NCI-H128 (cell line): ENCODE results near the gene HPCAL1.

Experiments used
- DNase-seq: peaks from one replicate; lab custom pipeline; 2025; ENCODE audit not compliant: unreplicated experiment; lab: John Stamatoyannopoulos, UW

The HPCAL1 gene

DNA sequence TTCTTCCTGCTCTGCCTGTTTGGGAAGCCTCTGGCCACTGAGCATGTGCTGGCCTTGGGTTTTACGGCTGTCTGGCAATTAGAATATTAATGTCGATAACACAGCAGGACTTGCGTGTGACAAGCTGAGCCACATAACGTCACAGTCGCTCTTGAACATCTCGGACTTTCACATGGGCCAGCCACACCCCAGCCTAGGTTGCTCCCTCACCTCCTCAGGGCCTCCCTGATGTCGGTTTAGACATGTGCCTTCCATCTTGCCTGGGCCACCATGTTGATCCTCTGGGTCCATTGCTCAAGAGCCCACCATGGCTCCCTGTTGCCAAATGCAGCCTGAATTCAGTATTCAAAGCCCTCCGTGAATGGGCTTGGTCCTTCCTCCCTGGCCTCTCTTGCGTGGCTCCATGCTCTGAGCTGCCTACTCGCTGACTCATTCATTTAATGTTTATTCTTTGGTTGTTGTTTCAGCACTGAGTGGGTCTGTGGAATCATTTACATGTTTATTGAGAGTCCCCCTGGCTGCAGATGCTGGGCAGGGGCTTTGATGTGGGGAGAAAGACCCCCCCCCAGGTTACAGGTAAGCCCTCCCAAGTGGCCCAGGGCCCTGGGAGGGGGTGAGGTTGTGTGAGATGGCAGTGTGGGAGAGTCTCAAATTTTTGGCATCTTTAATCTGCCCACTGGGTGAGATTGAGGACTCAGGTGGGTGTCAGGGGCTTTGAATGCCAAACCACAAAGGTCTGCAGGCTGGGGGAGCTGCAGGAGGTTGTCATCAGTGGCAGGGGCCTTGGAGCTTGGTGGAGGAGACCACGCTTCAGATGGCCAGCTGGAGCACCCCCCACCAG is 83.4 kb downstream of the HPCAL1 start:
- no peak for DNase-seq

DNA sequence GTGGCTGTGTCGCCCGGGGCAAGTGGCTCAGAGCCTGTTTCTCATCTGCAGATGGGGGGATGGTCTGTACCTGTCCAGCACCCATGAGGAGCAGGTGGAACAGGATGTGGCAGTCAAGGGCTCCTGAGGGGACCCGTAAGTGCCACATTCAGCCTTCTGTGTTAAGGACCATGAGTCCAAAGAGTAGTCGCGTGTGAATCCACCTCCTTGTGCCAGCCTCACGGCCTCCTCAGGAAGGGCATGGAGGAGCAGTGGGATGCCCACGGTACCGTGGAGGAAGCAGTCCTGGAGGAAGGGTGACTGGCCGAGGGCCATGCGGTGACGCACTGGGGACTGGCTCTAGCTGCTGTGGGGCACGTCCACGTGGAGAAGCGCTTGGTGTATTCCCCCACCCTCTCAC is 84.3 kb downstream of the HPCAL1 start:
- no peak for DNase-seq

DNA sequence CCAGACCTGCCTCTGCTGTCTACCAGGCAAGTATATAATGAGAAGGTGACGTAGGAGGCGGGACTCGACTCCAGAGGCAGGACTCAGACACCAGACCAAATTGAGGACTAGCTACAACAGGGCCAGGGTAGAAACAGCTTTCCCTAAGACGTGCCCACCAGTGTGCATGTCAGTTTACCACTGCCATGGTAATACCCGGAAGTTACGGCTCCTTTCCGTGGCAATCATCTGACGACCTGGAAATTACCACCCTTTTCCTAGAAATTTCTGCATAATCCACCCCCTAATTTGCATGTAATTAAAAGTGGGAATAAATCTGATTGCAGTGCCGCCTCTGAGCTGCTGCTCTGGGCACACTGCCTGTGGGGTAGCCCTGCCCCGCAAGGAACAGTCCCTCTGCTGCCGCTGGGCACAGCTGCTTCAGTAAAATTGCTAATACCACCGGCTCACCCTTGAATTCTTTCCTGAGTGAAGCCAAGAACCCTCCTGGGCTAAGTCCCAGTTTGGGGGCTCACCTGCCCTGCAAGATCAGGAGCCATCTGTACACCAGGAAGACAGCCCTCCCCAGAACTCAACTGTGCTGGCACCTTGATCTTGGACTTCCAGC is 86.4 kb downstream of the HPCAL1 start:
- no peak for DNase-seq

DNA sequence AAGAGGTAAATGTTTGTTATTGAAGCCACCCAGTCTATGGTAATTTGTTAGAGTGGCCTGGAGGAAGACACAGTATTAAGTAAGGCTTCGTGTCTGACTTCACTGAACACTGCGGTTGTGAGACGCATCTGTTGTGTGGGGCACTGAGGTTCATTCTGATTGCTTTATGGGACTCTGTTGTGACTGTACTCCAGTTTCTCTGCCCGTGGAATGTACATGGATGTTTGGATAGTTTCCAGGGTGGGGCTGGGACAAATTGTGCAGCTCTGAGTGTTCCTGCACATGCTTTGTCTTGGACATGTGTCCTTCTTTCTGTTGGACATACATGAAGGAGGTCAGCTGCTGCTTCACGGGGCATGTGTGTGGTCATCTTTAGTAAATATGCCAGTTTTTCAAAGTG is 86.9 kb downstream of the HPCAL1 start:
- DNase-seq: no peak

DNA sequence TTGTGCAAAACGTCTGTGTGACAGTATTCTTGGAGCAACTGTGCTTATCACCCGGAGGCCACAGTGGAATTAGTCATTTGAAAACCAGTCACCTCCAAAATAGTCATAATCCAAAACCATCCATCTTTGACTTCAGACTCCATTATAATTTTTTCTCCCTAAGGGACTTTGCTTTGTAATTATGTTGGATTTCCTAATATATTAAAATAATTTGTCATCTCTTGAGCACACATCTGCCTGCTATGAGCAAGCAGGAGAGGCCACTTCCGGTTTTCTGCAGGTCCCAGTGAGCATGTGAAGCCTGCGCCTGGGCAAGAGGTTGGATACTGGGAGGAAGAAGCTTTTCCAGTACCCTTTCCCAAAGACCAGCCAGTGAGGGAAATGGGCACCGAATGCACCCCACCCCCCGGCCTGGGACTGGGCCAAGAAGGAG is 87.7 kb downstream of the HPCAL1 start:
- DNase-seq: no peak

DNA sequence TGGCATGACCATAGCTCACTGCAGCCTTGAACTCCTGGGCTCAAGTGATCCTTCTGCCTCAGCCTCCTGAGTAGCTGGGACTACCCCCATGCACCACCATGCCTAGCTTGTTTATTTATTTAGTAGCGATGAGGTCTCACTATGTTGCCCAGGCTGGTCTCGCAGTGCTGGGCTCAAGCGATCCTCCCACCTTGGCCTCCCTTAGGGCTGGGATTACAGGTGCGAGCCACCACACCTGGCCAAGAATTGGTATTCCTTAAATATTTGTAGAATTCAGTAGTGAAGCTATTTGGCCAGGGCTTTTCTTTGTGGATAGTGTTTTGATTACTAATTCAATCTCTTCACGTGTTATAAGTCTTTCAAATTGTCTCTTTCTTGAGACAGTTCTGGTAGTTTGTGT is 89.4 kb downstream of the HPCAL1 start:
- DNase-seq: no peak

DNA sequence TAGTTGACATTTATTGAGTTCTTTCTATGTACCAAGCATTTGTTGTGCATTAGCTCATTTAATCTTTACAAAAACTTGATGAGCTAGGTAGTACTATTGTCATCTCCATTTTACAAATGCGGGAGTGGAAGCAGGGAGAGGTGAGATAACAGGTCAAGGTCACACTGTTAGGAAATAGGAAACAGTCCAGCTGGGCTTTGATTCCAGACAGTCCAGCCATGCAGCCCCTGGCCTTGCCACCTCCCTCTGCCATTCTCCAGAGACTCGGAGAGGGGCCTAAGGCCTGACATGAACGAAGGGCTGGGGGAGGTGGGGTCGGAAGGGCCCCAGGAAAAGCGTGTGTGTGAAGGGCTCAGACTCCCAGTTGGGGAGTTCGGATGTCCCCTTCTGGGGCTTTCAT is 89.8 kb downstream of the HPCAL1 start:
- no peak for DNase-seq

DNA sequence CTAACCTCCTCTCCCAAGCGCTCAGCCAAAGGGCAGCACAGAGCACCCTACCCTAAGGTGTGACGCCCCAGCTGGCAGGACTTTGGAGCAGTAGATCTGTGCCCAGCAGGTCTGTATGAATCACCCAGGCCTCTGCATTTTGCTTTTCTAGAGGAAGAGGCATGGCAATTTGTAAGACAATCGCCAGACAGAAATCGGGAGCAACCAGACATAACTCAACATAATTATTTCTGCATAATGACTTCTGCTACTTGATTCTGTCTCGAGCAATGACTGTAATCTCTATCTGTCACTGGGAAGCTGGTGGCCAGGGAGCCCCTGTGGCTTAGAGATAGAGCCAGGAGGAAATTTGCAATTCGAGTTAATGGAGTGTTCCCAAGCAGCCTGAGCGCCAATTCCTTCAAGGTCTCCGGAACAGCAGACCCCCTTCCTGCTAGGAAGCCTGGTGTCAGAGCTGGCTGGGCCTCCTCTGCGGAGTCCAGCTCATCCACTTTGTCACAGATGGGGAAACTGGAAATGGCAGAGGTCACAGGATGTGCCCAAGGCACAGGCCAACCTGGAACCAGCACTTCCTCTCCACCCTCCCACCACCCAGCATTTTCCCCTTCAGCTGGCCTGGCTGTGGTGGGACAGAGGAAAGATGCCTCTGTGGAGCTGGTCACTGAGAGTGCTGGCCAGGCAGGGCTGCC is 90.4 kb downstream of the HPCAL1 start:
- DNase-seq: no peak

DNA sequence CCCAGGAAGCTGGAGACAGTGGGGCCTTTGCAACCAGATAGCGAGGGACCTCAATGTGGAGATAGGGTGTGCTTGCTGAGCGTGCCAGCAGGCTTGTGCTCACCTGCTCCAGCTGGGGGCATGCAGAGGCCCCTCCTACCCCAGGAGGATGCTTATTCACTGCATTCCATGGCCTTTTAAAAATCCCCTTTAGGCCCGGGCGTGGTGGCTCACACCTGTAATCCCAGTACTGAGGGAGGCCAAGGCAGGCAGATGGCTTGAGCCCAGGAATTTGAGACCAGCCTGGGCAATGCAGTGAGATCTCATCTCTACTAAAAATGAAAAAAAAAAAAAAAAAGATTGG is 90.9 kb downstream of the HPCAL1 start:
- no peak for DNase-seq

DNA sequence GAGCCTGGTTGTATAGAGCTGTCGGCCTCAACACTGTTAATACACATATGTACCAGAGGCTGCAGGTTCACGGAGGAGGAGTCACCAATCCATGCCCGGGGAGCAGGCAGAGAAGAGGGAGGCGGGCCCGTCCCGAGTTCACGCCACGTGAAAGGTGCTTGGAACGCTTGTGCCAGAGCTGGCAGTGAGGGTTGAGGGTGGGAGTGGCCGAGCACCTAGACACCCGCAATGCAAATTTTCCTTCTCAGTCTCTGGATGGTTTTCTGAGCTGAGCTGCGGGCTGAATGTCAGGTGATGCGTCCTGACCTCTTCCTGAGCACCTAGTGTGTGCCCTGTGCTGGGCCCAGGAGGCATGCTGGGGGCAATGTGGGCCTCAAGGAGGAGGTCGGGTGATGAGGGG is 93.2 kb downstream of the HPCAL1 start:
- no peak for DNase-seq

DNA sequence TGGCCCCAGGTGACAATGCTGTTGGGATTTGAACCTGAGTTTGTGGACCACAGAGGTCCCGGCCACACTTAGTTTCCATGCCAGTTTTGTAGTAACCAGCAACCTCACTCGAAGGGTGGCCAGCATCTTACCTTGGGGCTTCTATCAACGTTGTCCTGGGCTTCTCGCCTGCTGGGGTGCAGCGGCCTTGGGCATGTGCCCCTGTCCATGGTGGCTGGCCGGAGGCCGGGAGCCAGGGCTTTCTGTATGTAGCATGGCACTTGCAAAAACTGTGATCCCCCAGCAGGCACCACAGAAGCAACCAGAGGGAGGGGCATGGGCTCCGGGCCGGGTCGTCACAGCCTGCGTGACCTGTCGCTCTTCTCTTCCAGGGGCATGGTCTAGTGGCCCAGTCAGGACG is 93.8 kb downstream of the HPCAL1 start:
- no peak for DNase-seq

DNA sequence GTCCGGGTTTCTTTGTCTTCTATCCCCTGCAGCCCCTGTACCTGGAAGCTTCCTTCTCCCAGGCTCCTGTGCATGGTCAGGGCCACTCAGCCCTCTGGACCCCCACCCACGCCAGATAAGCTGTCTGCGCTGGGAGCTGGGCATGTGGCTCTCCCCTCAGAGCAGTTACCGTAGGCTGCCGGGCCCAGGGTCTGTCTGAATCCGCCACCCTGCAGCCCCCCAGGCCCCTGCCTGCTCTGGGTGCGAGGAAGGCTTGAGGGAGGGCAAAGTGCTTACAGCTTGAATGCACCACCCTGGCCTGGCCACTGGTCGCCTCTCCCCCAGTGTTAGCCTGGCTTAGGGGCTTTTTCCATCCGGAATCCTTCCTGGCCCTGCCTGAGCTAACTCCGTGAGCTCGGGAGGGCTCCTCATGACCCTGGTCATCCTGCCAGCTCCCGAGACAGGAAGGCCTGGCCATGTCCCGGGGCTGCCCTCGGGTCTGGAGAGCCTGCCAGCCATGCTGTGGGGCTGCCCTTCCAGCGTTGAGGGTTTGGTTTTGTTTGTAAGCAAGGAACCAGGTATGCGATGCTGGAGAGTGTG is 94.7 kb downstream of the HPCAL1 start:
- DNase-seq: no peak

DNA sequence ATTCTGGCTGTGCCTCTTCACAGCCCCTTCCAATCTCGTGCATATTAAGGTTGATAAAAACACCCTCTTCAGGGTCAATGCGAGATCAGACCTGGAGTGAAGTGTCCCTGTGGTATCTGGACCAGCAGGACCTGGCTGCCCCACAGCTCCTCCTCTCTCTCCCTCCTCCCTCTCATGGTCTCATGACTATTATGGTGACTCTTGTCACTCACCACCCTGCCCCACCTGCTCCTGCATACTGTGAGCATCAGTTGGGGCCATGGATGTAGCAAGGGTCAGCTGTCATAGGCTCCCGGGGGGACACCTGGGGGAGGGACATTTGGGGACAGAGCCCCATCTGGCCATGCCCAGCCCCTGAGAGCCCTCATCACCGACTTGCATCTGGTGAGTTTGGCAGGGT is 95.2 kb downstream of the HPCAL1 start:
- DNase-seq: no peak

DNA sequence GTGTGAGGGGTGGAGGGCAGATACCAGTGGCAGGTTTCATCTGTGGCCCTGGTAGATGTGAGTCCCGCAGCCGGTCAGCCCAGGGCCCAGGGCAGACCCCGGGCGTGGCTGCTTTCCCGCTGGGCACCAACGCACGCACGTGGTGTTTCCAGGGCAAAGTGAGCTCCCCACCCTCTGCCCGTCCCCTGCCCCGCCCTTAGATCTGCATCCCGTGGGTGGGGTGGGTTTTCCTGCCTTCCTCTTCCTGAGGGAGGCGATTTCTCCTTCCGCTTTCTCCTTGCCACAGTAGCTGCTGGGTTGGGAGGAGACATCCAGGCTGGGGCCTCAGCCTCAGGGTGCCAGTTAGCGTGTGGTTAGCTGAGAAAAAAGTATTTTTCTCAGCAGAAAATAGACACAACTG is 95.8 kb downstream of the HPCAL1 start:
- DNase-seq: no peak

DNA sequence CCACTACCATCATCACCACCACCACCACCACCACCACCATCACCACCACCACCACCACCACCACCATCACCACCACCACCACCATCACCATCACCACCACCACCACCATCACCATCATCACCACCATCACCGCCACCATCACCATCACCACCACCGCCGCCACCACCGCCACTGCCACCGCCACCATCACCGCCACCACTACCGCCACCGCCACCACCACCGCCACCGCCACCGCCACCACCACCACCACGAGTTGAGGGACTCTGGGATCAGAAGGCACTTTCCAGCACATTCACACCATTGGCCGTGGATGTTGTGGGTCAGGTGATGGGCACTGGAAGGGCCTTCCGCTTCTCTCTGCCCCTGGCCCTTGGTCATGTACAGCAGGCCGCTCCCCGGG is 96.7 kb downstream of the HPCAL1 start:
- DNase-seq: no peak

DNA sequence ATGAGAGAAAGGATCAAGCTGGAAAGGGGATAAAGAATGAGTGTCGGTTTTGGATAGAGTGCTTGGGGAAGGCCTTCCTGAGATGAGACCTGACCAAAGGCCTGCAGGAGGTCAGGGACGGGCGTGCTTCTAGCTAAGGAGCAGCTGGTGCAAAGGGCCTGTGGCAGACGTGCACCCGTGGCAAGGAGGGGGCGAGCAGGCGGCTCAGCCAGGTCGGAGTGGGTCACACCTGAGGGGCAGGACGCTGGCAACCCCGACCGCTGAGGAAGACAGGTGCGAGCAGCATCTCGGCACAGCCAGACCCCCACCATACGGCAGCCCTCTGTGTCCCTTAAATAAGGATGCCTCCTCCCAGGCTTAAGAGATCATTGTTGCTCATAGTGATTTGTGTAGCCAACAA is 97.3 kb downstream of the HPCAL1 start:
- DNase-seq: no peak

DNA sequence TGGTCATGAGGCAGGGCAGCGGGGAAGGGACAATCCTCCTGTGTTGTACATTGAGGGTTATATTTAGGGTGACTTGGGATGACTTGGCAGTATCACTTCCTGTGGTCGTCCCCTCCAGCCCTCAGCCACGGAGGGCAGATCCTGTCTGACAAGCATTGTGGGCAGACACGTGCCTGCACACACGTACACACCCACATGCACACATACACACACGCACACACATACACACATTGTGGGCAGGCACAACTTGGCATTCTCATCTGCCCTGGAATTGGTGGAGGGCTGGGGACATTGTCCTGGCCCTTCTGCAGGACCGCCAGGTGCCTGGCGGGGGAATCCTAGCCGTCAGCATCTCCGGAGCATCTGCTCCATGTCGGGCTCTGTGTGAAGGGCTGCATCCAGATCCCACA is 97.9 kb downstream of the HPCAL1 start:
- no peak for DNase-seq

DNA sequence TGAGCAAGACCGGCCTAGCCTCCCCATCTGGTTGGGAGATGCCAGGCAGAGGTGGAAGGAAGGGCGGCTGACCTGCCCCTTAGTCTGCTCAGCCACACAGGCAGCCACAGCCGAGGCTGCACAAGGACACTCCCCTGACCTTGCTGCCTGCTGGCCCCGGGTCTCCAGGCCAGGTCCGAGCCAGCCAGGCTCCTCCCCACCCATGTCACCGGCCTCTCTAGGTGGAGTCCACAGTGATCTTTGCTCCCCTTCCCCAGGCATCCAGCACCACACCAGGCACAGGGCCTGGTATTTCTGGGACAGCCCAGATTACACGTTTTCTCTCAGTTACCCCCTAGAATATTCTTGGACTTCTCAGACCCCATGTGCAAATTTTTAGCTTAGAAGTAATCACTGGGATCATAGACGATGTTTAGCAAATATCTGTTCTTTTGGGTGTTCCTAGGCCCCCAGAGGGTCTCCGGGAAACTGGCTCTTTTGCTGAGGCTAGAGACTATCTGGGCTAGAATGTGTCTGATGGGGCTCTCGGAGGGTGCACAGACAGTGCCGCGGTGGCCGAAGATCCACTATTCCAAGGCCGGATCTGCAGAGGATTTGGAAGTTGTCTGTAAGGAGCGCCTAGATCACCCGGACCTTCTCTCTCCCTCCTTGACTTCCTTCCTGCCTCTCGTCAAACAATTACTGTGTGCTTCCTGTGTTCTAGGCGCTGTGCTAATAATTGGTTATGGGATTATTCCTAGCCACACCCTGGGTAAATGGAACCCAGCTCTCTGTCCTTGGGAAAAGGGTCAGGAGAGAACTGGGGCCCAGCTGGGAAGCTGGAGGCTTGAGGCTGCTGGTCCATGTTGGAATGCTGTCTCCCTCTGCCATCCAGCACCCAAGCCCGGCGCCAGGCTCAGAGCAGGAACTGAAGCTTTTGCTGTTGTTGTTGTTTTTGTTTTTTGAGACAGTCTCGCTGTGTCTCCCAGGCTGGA is 98.6 kb downstream of the HPCAL1 start:
- no peak for DNase-seq

DNA sequence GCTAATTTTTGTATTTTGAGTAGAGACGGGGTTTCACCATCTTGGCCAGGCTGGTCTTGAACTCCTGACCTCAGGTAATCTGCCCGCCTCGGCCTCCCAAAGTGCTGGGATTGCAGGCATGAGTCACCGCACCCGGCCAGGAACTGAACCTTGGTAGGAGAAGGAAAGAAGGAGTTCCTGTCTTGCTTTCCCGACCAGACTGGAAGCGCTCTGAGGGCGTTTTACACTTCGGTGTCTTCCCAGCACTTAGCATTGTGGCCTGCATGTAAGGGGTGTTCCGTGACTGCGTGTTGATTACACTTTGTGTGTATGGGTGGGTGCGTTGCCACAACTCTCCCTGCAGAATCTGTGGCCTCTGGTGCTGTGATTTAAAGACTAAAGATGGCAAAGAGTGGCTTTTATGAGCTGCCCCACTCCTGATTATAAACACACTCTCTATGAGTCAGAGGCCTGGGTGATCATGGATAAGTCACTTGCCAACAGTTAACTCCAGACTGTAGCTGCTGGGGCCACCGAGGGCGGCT is 99.4 kb downstream of the HPCAL1 start:
- no peak for DNase-seq

DNA sequence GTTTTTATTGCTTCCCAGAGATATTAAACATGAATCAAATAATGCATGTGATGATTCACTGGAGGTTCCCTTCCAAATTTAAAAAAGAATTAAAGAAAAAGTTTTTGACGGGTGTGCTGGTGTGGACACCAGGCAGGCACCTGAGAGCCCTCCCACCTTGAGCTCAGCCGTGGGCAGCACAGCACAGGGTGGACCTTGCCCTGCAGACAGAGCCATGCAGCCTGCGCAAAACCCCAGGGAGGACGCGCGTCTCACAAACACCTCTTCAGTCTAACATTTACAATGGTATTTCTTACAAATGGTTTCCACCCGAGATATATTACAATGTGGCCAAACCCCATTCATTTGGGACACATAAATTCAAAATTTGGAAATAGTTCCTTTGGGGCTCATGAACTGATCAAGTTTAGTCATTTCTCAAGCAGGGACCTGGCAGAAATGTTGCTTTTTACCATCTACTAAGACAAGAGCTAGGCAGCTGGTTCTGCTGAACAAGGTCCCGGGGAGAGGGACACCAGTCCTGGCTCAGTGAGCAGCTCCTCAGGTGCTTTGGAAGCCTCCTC is 100.0 kb downstream of the HPCAL1 start:
- no peak for DNase-seq
